Measurements from ENCODE around the gene GIT1. TPM values are rescaled to one million over a fixed set of nuclear protein-coding genes. Genes with fewer than 3 reads are reported as not detected.

GIT1 gene
- total RNA-seq, 1 donor from 2014 or later, result 96.5 TPM

GRCh38 chr17:29593591-29594518 is 4.4 kb upstream of the GIT1 start:
- Mint-ChIP-seq H3K27ac (ENCODE audit: unreplicated experiment) (peak overlapping the region; percentile 81), H3K4me1 (peaks cover 52% of the 10 kb centered on the region), H3K36me3 (ENCODE audit: low read depth) (no peaks in the 10 kb centered on the region), H3K9me3 (no peaks in the 10 kb centered on the region), H3K4me3 (peak overlapping the region; percentile 88), H3K27me3 (ENCODE audit: low read depth) (no peaks in the 10 kb centered on the region)
- DNase-seq (ENCODE audit: low read depth, low spot score), result no peak
- TF ChIP-seq, protein P1, sequence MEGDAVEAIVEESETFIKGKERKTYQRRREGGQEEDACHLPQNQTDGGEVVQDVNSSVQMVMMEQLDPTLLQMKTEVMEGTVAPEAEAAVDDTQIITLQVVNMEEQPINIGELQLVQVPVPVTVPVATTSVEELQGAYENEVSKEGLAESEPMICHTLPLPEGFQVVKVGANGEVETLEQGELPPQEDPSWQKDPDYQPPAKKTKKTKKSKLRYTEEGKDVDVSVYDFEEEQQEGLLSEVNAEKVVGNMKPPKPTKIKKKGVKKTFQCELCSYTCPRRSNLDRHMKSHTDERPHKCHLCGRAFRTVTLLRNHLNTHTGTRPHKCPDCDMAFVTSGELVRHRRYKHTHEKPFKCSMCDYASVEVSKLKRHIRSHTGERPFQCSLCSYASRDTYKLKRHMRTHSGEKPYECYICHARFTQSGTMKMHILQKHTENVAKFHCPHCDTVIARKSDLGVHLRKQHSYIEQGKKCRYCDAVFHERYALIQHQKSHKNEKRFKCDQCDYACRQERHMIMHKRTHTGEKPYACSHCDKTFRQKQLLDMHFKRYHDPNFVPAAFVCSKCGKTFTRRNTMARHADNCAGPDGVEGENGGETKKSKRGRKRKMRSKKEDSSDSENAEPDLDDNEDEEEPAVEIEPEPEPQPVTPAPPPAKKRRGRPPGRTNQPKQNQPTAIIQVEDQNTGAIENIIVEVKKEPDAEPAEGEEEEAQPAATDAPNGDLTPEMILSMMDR (conservative IDR thresholded peaks at IDR 0.05), result no peak

DNA sequence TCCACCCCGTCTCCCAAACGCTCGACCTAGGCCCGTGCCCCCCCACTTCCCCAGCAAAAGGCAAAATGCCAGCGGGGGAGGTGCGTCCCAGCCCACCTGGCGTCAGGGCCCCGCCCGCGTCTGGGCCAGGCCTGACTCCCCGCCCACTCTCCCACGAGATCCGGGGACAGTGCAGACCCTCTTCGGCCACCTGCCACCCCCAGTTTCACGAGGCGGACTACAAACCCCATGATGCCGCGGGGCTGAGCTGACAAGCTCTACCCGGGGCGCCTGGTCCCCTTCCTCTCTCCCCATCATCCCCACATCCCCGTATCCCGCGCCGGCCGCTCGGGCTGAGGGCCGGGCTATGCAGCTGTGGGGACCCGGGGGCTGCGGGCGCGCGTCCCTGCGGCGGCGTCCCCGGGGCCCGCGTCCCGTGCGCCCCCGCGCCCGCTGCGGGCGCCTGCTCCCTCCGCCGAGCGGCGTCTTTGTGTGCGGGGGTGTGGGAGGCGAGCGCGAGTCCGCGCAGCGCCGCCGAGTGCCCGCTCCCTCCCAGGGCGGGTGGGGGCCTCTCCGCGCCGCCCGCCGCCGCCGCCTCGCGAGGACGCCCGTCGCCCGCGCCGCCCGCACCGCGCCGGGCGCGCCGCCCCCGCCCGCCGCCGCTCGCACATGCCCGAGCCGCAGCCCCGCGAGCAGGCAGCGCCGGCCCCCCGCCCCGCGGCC is 3.6 kb upstream of the GIT1 start, which contains the start of gene ANKRD13B:
ANKRD13B (plus strand) TSS at position 283 of the 702 bp plus-strand sequence. CDS start 490 bp downstream, outside the sequence.
- Mint-ChIP-seq H3K4me3 (peak within 1 kb of the TSS; percentile 94), H3K27ac (ENCODE audit: unreplicated experiment) (peak within 1 kb of the TSS; percentile 81), H3K9me3 (no peaks in the 10 kb centered on the region), H3K4me1 (peaks cover 53% of the 10 kb centered on the region), H3K27me3 (ENCODE audit: low read depth) (no peaks in the 10 kb centered on the region), H3K36me3 (ENCODE audit: low read depth) (no peaks in the 10 kb centered on the region)
- peak; percentile 56 for DNase-seq (ENCODE audit: low read depth, low spot score)
- TF ChIP-seq, protein P1 (conservative IDR thresholded peaks at IDR 0.05), result no peak

DNA sequence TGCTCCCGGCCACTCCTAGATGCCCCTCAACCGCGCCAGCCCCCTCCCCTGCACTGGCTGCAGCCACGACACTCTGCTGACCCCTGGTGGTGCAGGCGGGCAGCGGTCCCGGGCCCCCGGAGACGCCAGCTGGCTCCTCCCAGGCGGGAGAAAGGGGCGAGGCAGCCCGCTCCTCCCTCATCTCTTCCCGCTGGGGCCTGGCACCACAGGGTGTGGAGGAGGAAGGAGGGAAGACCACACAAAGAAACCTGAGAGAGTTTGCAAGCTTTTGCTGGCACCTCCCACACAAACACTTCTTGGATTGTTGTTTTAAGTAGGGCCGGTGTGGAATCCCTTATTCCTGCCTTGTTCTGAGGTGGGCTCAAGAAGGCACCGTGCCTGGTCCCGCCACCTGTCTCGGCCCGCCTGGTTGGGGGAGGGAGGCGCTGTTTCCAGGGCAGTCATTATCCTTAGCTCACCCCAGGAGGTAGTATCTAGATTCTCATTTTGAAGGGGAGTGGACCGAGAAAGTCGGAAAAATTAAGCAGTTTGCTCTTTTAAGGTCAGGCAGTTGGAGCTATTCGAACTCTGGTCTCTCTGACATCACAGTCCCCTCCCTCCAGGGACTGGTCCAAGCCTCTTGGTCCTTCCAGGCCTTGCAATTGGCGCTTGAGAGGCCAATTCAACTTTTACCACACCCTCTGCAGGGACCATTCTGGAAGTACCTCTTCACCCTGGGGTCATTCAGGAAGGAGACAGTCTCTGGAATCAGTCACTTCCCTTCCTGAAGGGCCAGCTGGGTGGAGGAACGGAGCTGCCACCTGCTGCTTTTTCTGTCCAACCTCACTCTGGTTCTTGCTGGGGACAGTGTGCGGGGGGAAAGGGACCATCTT is 2.5 kb upstream of the GIT1 start:
- H3K4me1 Mint-ChIP-seq, result peaks cover 53% of the 10 kb centered on the region
- DNase-seq (ENCODE audit: low read depth, low spot score), result peak; percentile 100

DNA sequence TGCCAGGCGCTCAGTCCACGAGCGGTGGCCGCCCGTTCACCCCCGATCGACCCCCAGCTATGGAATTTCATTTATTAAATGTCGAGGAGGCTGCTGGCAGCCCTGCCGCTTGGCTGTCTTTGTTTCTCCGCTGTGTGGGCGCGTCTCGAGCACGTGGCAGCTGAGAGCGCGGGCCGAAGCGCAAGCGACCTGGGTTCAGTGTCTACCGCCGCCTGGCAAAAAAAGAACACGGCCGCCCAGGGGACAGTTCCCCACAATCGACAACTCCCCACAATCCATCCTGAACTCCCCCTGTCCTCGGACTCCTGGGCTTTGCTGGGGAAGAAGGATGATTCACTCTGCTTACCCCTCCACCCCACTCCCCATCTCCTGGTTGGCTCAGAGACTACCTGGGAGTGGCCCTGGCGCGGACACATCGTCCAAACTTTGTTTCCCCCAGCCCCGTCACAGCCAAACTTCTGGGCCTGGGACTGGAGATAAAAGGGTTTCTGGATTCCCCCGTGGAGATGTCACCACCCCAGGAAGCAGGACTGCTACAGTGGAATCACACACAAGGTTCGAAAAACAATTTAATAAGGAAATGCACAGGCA is 1.8 kb upstream of the GIT1 start:
- H3K27ac Mint-ChIP-seq (ENCODE audit: unreplicated experiment), result peak overlapping the region; percentile 95
- H3K27me3 Mint-ChIP-seq (ENCODE audit: low read depth), result no peaks in the 10 kb centered on the region
- H3K4me3 Mint-ChIP-seq, result peak overlapping the region; percentile 94
- peaks cover 53% of the 10 kb centered on the region for H3K4me1 Mint-ChIP-seq
- TF ChIP-seq, protein P1 (conservative IDR thresholded peaks at IDR 0.05), result no peak
- DNase-seq (ENCODE audit: low read depth, low spot score), result peak; percentile 50
- no peaks in the 10 kb centered on the region for H3K9me3 Mint-ChIP-seq
- H3K36me3 Mint-ChIP-seq (ENCODE audit: low read depth), result no peaks in the 10 kb centered on the region

More for the DNA sequence above, 2.5 kb upstream of the GIT1 start:
- TF ChIP-seq, protein P1 (conservative IDR thresholded peaks at IDR 0.05), result peak; percentile 98
- Mint-ChIP-seq H3K9me3 (no peaks in the 10 kb centered on the region), H3K4me3 (peak overlapping the region; percentile 94), H3K27me3 (ENCODE audit: low read depth) (no peaks in the 10 kb centered on the region), H3K27ac (ENCODE audit: unreplicated experiment) (peak overlapping the region; percentile 95), H3K36me3 (ENCODE audit: low read depth) (no peaks in the 10 kb centered on the region)
